Measurements from ENCODE around the gene NFS1. TPM values are rescaled to one million over a fixed set of nuclear protein-coding genes. Genes with fewer than 3 reads are reported as not detected.
"Not testable (repeated sequence)": the region's sequence is repeated elsewhere in the genome, so short reads cannot be mapped to it uniquely, and the experiment has no call there.

Gene NFS1
- total RNA-seq, 4 donors from 2014 or later, result 9.1 to 35.4 (median 20.4) TPM

DNA sequence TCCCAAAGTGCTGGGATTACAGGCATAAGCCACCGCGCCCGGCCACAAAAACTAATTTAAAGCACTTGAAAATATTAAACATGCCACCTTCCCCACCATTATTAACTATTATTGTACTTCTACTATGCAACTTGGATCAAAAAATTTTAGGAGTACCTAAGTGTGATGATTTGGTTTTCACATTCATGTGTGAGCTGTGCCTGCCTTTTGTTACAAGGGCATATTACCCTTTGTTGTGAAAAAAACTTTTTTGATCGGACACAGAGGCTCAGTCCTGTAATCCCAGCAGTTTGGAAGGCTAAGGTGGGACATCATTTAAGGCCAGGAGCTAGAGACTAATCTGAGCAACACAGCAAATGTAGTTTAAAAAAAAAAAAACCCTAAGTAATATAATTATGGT is 17.2 kb upstream of the NFS1 start:
- no peak for DNase-seq
- TF ChIP-seq, protein P1, sequence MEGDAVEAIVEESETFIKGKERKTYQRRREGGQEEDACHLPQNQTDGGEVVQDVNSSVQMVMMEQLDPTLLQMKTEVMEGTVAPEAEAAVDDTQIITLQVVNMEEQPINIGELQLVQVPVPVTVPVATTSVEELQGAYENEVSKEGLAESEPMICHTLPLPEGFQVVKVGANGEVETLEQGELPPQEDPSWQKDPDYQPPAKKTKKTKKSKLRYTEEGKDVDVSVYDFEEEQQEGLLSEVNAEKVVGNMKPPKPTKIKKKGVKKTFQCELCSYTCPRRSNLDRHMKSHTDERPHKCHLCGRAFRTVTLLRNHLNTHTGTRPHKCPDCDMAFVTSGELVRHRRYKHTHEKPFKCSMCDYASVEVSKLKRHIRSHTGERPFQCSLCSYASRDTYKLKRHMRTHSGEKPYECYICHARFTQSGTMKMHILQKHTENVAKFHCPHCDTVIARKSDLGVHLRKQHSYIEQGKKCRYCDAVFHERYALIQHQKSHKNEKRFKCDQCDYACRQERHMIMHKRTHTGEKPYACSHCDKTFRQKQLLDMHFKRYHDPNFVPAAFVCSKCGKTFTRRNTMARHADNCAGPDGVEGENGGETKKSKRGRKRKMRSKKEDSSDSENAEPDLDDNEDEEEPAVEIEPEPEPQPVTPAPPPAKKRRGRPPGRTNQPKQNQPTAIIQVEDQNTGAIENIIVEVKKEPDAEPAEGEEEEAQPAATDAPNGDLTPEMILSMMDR (IDR thresholded peaks at IDR 0.05), result no peak
- no peak for TF ChIP-seq POLR2A (IDR thresholded peaks at IDR 0.05)
- intact Hi-C loops (cut with DNase I; ENCODE audit: low total_unique reads), result no loop called here
- Histone ChIP-seq H3K27ac (no peak overlapping the region), H3K9me3 (no peaks in the 10 kb centered on the region), H3K27me3 (no peaks in the 10 kb centered on the region), H3K4me3 (no peak overlapping the region), H3K4me1 (no peaks in the 10 kb centered on the region), H3K36me3 (no peaks in the 10 kb centered on the region)

GRCh38 chr20:35715652-35716051 is 16.5 kb upstream of the NFS1 start:
- TF ChIP-seq, protein P1 (IDR thresholded peaks at IDR 0.05), result no peak
- no peak for TF ChIP-seq POLR2A (IDR thresholded peaks at IDR 0.05)
- intact Hi-C loops (cut with DNase I; ENCODE audit: low total_unique reads), result no loop called here
- no peaks in the 10 kb centered on the region for H3K4me1 ChIP-seq
- DNase-seq, result no peak
- no peak overlapping the region for H3K4me3 ChIP-seq
- no peak overlapping the region for H3K27ac ChIP-seq
- no peaks in the 10 kb centered on the region for H3K9me3 ChIP-seq
- no peaks in the 10 kb centered on the region for H3K27me3 ChIP-seq
- H3K36me3 ChIP-seq, result no peaks in the 10 kb centered on the region

GRCh38 chr20:35714127-35714526 is 15.0 kb upstream of the NFS1 start:
- intact Hi-C loops (cut with DNase I; ENCODE audit: low total_unique reads), result no loop called here
- H3K9me3 ChIP-seq, result no peaks in the 10 kb centered on the region
- TF ChIP-seq, protein P1 (IDR thresholded peaks at IDR 0.05), result no peak
- TF ChIP-seq POLR2A (IDR thresholded peaks at IDR 0.05), result no peak
- no peaks in the 10 kb centered on the region for H3K27me3 ChIP-seq
- no peaks in the 10 kb centered on the region for H3K36me3 ChIP-seq
- DNase-seq, result no peak
- H3K27ac ChIP-seq, result no peak overlapping the region
- no peak overlapping the region for H3K4me3 ChIP-seq
- peaks cover 0 to 8% of the 10 kb centered on the region in 2 donors for H3K4me1 ChIP-seq

DNA sequence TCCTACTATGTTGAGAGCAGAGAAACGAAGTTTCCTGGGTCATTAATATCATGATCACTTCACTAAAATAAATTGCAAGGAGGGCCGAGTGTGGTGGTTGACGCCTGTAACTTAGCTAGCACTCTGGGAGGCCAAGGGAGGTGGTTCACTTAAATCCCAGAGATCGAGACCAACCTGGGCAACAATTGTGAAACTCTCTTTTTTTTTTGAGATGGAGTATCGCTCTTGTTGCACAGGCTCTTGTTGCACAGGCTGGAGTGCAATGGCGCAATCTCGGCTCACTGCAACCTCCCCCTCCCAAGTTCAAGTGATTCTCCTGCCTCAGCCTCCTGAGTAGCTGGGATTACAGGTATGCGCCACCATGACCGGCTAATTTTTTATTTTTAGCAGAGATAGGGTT is 14.0 kb upstream of the NFS1 start:
- H3K36me3 ChIP-seq; H3K27ac ChIP-seq; H3K4me3 ChIP-seq; H3K9me3 ChIP-seq; intact Hi-C loops (cut with DNase I; ENCODE audit: low total_unique reads); DNase-seq; H3K4me1 ChIP-seq; H3K27me3 ChIP-seq: not testable (repeated sequence)

GRCh38 chr20:35711588-35712209 is 12.5 kb upstream of the NFS1 start:
- H3K4me3 ChIP-seq, result no peak overlapping the region
- H3K9me3 ChIP-seq, result no peaks in the 10 kb centered on the region
- H3K27ac ChIP-seq, result no peak overlapping the region
- TF ChIP-seq POLR2A (IDR thresholded peaks at IDR 0.05), result no peak
- TF ChIP-seq, protein P1 (IDR thresholded peaks at IDR 0.05), result no peak
- H3K27me3 ChIP-seq, result no peaks in the 10 kb centered on the region
- peaks cover 0 to 8% of the 10 kb centered on the region in 2 donors for H3K4me1 ChIP-seq
- H3K36me3 ChIP-seq, result no peaks in the 10 kb centered on the region
- intact Hi-C loops (cut with DNase I; ENCODE audit: low total_unique reads), result no loop called here
- DNase-seq, result no peak

Data from uterus (tissue), 4 donors.